OCI-LY1 (cell line): ENCODE results near the gene PACRG.

Experiments
- H2AFZ ChIP-seq: fragments of 200-600 bp; sonication (generic), shearing (Covaris generic); 2 replicates; pipeline ENCODE4 v1.6.0; 2014; ENCODE audit warnings: antibody characterized with exemption, mild to moderate bottlenecking, low read length
- H3F3A ChIP-seq: fragments of 200-600 bp; sonication (generic), shearing (Covaris generic); 2 replicates; pipeline ENCODE4 v1.6.0; 2014; ENCODE audit warnings: mild to moderate bottlenecking, antibody characterized with exemption, low read length, moderate library complexity; ENCODE audit not compliant: insufficient read depth
- H3K27ac ChIP-seq: fragments of 200-600 bp; sonication (generic); 2 replicates; pipeline ENCODE4 v1.5.1; 2014; ENCODE audit warnings: low read length, mixed run types, mild to moderate bottlenecking, low read depth; ENCODE audit not compliant: poor library complexity, severe bottlenecking
- H3K27me3 ChIP-seq: fragments of 200-600 bp; sonication (generic); 2 replicates; pipeline ENCODE4 v1.6.0; 2014; ENCODE audit warnings: antibody characterized with exemption, mild to moderate bottlenecking, low read length, moderate library complexity; ENCODE audit not compliant: insufficient read depth
- H3K36me3 ChIP-seq: fragments of 200-600 bp; sonication (generic); 2 replicates; pipeline ENCODE4 v1.6.1; 2014; ENCODE audit warnings: mild to moderate bottlenecking, antibody characterized with exemption, low read length, moderate library complexity, mixed read lengths; ENCODE audit not compliant: insufficient read depth
- H3K4me1 ChIP-seq: fragments of 200-600 bp; sonication (generic); 2 replicates; pipeline ENCODE4 v1.5.1; 2014; ENCODE audit warnings: mild to moderate bottlenecking, low read length, moderate library complexity; ENCODE audit not compliant: insufficient read depth, severe bottlenecking
- H3K4me2 ChIP-seq: fragments of 200-600 bp; sonication (generic), shearing (Covaris generic); 2 replicates; pipeline ENCODE4 v1.6.1; 2014; ENCODE audit warnings: low read length
- H3K4me3 ChIP-seq: fragments of 200-600 bp; sonication (generic); 2 replicates; pipeline ENCODE4 v1.5.1; 2014; ENCODE audit warnings: low read length, low read depth, mild to moderate bottlenecking, mixed read lengths; ENCODE audit not compliant: poor library complexity, severe bottlenecking
- H3K79me2 ChIP-seq: fragments of 200-600 bp; shearing (Covaris generic); 2 replicates; pipeline ENCODE4 v1.6.1; 2016; ENCODE audit warnings: mixed run types, low read length, mixed read lengths; ENCODE audit not compliant: insufficient read depth
- H3K9ac ChIP-seq: fragments of 200-600 bp; sonication (generic), shearing (Covaris generic); 2 replicates; pipeline ENCODE4 v1.6.1; 2014; ENCODE audit warnings: mild to moderate bottlenecking, low read length, mixed read lengths
- H3K9me2 ChIP-seq: fragments of 200-600 bp; sonication (generic), shearing (Covaris generic); 2 replicates; pipeline ENCODE4 v1.6.1; 2014; ENCODE audit warnings: low read depth, mild to moderate bottlenecking, low read length, mixed read lengths
- H3K9me3 ChIP-seq: fragments of 200-600 bp; shearing (Covaris generic); 2 replicates; pipeline ENCODE4 v1.6.1; 2014; ENCODE audit warnings: low read length, mixed read lengths
- H4K20me1 ChIP-seq: fragments of 200-600 bp; sonication (generic), shearing (Covaris generic); 2 replicates; pipeline ENCODE4 v1.6.0; 2016; ENCODE audit warnings: mild to moderate bottlenecking, low read length; ENCODE audit not compliant: insufficient read depth
- CTCF ChIP-seq: fragments of 200-600 bp; sonication (generic), shearing (Covaris generic); IDR thresholded peaks from 2 replicates; pipeline ENCODE4 v1.5.1; 2017; ENCODE audit warnings: mild to moderate bottlenecking, antibody characterized with exemption, low read length, moderate library complexity, mixed read lengths
- EZH2 ChIP-seq: fragments of 200-600 bp; sonication (generic), shearing (Covaris generic); IDR thresholded peaks from 2 replicates; pipeline ENCODE4 v1.8.0; 2017; ENCODE audit warnings: borderline replicate concordance, mixed run types, mild to moderate bottlenecking, antibody characterized with exemption, low read length, moderate library complexity, mixed read lengths

Gene PACRG

GRCh38 chr6:163255265-163255664 is 527.5 kb downstream of the PACRG start:
- no peak for TF ChIP-seq EZH2
- no peak for TF ChIP-seq CTCF
- H3K9ac ChIP-seq, result no peak overlapping the region

GRCh38 chr6:163259689-163260088 is 531.9 kb downstream of the PACRG start:
- no peak for TF ChIP-seq EZH2
- TF ChIP-seq CTCF, result no peak
- Histone ChIP-seq H3F3A (no peaks in the 10 kb centered on the region), H3K9me3 (no peaks in the 10 kb centered on the region), H3K36me3 (no peaks in the 10 kb centered on the region), H3K27me3 (no peaks in the 10 kb centered on the region; the same call in 1 of the 2 replicates), H3K4me3 (no peak overlapping the region), H3K27ac (no peak overlapping the region), H3K9me2 (no peaks in the 10 kb centered on the region), H3K4me1 (no peaks in the 10 kb centered on the region), H3K4me2 (no peak overlapping the region), H2AFZ (no peak overlapping the region), H3K9ac (no peak overlapping the region), H3K79me2 (no peaks in the 10 kb centered on the region), H4K20me1 (no peaks in the 10 kb centered on the region)

More at GRCh38 chr6:163255265-163255664, 527.5 kb downstream of the PACRG start:
- H3K4me3 ChIP-seq, result no peak overlapping the region
- H3K4me1 ChIP-seq, result no peaks in the 10 kb centered on the region
- no peak overlapping the region for H2AFZ ChIP-seq
- H3K36me3 ChIP-seq, result no peaks in the 10 kb centered on the region
- H3K27me3 ChIP-seq, result no peaks in the 10 kb centered on the region
- H3K9me2 ChIP-seq, result no peaks in the 10 kb centered on the region
- no peak overlapping the region for H3K4me2 ChIP-seq
- H3K79me2 ChIP-seq, result no peaks in the 10 kb centered on the region
- H4K20me1 ChIP-seq, result no peaks in the 10 kb centered on the region
- H3F3A ChIP-seq, result no peaks in the 10 kb centered on the region
- H3K9me3 ChIP-seq, result no peaks in the 10 kb centered on the region
- no peak overlapping the region for H3K27ac ChIP-seq

- no peaks in the 10 kb centered on the region for H3K79me2 ChIP-seq
- no peaks in the 10 kb centered on the region for H4K20me1 ChIP-seq
- H3K9me3 ChIP-seq, result no peaks in the 10 kb centered on the region
- no peaks in the 10 kb centered on the region for H3F3A ChIP-seq
- TF ChIP-seq EZH2 (no peak), CTCF (no peak)
- H2AFZ ChIP-seq, result no peak overlapping the region
- H3K36me3 ChIP-seq, result no peaks in the 10 kb centered on the region
- H3K4me2 ChIP-seq, result no peak overlapping the region
- H3K27ac ChIP-seq, result no peak overlapping the region
- no peaks in the 10 kb centered on the region for H3K9me2 ChIP-seq
- no peaks in the 10 kb centered on the region; the same call in 1 of the 2 replicates for H3K27me3 ChIP-seq
- no peak overlapping the region for H3K4me3 ChIP-seq
- H3K4me1 ChIP-seq, result no peaks in the 10 kb centered on the region
- H3K9ac ChIP-seq, result no peak overlapping the region
Measured at GRCh38 chr6:163260111-163260895, 532.5 kb downstream of the PACRG start.
